Measurements from ENCODE around the gene SLC25A52. TPM values are rescaled to one million over a fixed set of nuclear protein-coding genes. Genes with fewer than 3 reads are reported as not detected.
"Not testable (repeated sequence)": the region's sequence is repeated elsewhere in the genome, so short reads cannot be mapped to it uniquely, and the experiment has no call there.

Gene SLC25A52
- total and polyA plus RNA-seq, 12 donors: 0.21 TPM; not detected in 10

DNA sequence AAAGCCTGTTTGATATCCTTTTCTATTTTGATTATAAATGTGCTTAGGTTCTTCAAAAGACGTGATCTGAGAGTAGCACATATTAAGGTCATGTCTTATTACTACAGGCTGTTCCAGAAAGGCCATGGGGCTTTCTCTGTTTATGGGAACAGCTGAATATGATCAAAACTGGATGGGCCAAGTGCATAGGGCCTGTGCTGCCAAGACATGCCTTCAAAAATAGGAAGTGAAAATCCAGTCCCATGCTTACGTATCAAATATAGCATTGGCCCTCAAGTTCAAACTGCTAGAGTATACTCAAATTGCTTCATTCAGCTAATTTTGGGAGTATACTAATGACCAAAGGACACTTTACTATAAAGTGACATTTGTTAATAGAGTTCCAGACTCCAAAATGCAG lies 24.1 kb downstream of the SLC25A52 start:
- H3K36me3 ChIP-seq: no peaks in the 10 kb centered on the region
- intact Hi-C loops (cut with DNase I): loop anchor here in 2 of 10 donors (5.0 kb wide), 2 partner anchors 81 to 221 kb away; no protein-coding TSS in a partner anchor
- 61 to 86% methylated on average over 2 of the region's 2 CpGs for WGBS, 2 donors
- H3K4me1 ChIP-seq: no peaks in the 10 kb centered on the region
- H3K27me3 ChIP-seq: no peaks in the 10 kb centered on the region
- TF ChIP-seq, protein P1, sequence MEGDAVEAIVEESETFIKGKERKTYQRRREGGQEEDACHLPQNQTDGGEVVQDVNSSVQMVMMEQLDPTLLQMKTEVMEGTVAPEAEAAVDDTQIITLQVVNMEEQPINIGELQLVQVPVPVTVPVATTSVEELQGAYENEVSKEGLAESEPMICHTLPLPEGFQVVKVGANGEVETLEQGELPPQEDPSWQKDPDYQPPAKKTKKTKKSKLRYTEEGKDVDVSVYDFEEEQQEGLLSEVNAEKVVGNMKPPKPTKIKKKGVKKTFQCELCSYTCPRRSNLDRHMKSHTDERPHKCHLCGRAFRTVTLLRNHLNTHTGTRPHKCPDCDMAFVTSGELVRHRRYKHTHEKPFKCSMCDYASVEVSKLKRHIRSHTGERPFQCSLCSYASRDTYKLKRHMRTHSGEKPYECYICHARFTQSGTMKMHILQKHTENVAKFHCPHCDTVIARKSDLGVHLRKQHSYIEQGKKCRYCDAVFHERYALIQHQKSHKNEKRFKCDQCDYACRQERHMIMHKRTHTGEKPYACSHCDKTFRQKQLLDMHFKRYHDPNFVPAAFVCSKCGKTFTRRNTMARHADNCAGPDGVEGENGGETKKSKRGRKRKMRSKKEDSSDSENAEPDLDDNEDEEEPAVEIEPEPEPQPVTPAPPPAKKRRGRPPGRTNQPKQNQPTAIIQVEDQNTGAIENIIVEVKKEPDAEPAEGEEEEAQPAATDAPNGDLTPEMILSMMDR (IDR thresholded peaks at IDR 0.05): no peak
- H3K27ac ChIP-seq: no peak overlapping the region
- no peak overlapping the region for H3K4me3 ChIP-seq
- H3K9me3 ChIP-seq: peaks cover 0 to 13% (median 0%) of the 10 kb centered on the region in 11 donors
- no peak for DNase-seq
- peak in 1 of 8 donors; percentile 31 for ATAC-seq

DNA sequence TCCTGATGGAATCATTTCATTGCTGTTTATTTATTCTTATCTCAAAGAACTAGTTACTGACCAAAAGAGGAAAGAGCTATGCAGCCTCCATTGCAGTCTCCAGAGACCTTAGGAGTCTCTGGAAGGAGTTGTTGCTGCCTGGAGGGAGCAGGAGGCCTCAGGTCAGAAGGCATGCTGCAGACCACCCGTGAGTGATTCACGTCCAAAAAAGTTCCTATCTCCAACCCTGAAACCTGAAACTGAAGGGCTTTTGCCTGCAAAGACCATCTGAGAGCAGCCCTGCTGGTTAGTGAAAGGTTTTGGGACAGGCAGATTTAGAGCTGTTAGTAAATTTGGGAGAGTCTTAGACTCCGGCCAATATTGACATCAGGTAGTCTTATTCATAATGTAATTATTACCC lies 29.1 kb downstream of the SLC25A52 start:
- WGBS, 2 donors: 45 to 46% methylated on average over 3 of the region's 3 CpGs
- ATAC-seq: no peak
- Histone ChIP-seq H3K4me3 (no peak overlapping the region), H3K27me3 (peaks cover 0 to 4% (median 0%) of the 10 kb centered on the region in 7 donors), H3K27ac (no peak overlapping the region), H3K4me1 (no peaks in the 10 kb centered on the region), H3K9me3 (no peaks in the 10 kb centered on the region), H3K36me3 (no peaks in the 10 kb centered on the region)
- DNase-seq: no peak
- TF ChIP-seq, protein P1 (IDR thresholded peaks at IDR 0.05): no peak
- intact Hi-C loops (cut with DNase I): no loop called here

GRCh38 chr18:31729196-31729595 lies 31.5 kb downstream of the SLC25A52 start:
- 90 to 96% methylated on average over 2 of the region's 2 CpGs for WGBS, 2 donors
- DNase-seq: not testable (repeated sequence)
- intact Hi-C loops (cut with DNase I): loop anchor here in 2 of 10 donors (10.0 kb wide), 1 partner anchor 734 kb away; no protein-coding TSS in a partner anchor

GRCh38 chr18:31723990-31724711 lies 36.5 kb downstream of the SLC25A52 start:
- Histone ChIP-seq H3K36me3 (no peaks in the 10 kb centered on the region), H3K9me3 (peaks cover 0 to 5% (median 0%) of the 10 kb centered on the region in 11 donors), H3K4me1 (peaks cover 0 to 23% (median 8%) of the 10 kb centered on the region in 9 donors), H3K27me3 (peaks cover 0 to 38% (median 0%) of the 10 kb centered on the region in 7 donors), H3K4me3 (peak overlapping the region; percentile 46 to 78 (median 67)), H3K27ac (peak overlapping the region in 9 of 10 donors; percentile 19 to 83 (median 70))
- intact Hi-C loops (cut with DNase I): loop anchor here in 8 of 10 donors (2.0 to 10.0 kb wide), 4 partner anchors 167 to 729 kb away; no protein-coding TSS in a partner anchor
- DNase-seq (peak; percentile 32 to 43), ATAC-seq (peak; percentile 53 to 82 (median 78))
- TF ChIP-seq, protein P1 (IDR thresholded peaks at IDR 0.05): no peak
- 4 to 7% methylated on average over 43 of the region's 43 CpGs for WGBS, 2 donors

More at GRCh38 chr18:31729196-31729595, 31.5 kb downstream of the SLC25A52 start:
- H3K27ac ChIP-seq, H3K4me1 ChIP-seq, H3K36me3 ChIP-seq, H3K9me3 ChIP-seq, H3K4me3 ChIP-seq, ATAC-seq: not testable (repeated sequence)
- peaks cover 0 to 21% (median 0%) of the 10 kb centered on the region in 7 donors for H3K27me3 ChIP-seq

All from heart right ventricle (tissue), 16 donors.